D721Med (cell line): ENCODE results near the gene ATG10.
"Not testable (repeated sequence)": the region's sequence is repeated elsewhere in the genome, so short reads cannot be mapped to it uniquely, and the experiment has no call there.

ENCODE experiments used
- DNase-seq: peaks from one replicate; pipeline ENCODE4 v3.0.0; 2011; ENCODE audit warnings: low spot score; ENCODE audit not compliant: insufficient read length
- FAIRE-seq: peaks from 2 replicates; lab custom pipeline; 2011; peaks lifted over from hg19 to GRCh38; lab: Jason Lieb, UNC
- CTCF ChIP-seq: IDR thresholded peaks from 2 replicates; pipeline ENCODE4 v1.5.1; 2012; ENCODE audit warnings: mild to moderate bottlenecking, control low read depth; ENCODE audit not compliant: insufficient read depth; ENCODE audit errors: missing control alignments

Gene ATG10

GRCh38 chr5:82259172-82259800, 287.5 kb downstream of the ATG10 start:
- DNase-seq (no peak), FAIRE-seq (no peak)
- TF ChIP-seq CTCF, result peak; percentile 44

- DNase-seq (no peak), FAIRE-seq (no peak)
- TF ChIP-seq CTCF, result no peak
Observed at GRCh38 chr5:82265047-82265446, 293.2 kb downstream of the ATG10 start.

- FAIRE-seq, DNase-seq: not testable (repeated sequence)
Observed at GRCh38 chr5:82267297-82267933, 295.6 kb downstream of the ATG10 start.

- DNase-seq, FAIRE-seq: not testable (repeated sequence)
Observed at GRCh38 chr5:82269363-82269762, 297.5 kb downstream of the ATG10 start.

- not testable (repeated sequence) for FAIRE-seq, DNase-seq
Observed at GRCh38 chr5:82272571-82273356, 300.9 kb downstream of the ATG10 start.

- DNase-seq, FAIRE-seq: not testable (repeated sequence)
Observed at GRCh38 chr5:82273426-82273825, 301.6 kb downstream of the ATG10 start.

- no peak for DNase-seq
- no peak for TF ChIP-seq CTCF
- no peak for FAIRE-seq
Observed at GRCh38 chr5:82274343-82275211, 302.8 kb downstream of the ATG10 start.

GRCh38 chr5:82275216-82275664, 303.4 kb downstream of the ATG10 start:
- no peak for DNase-seq
- FAIRE-seq, result no peak
- no peak for TF ChIP-seq CTCF
